Activated CD8-positive, alpha-beta memory T cell treated with anti-CD3 and anti-CD28 coated beads for 1 hour (primary cell): ENCODE measurements around the gene KIAA1549.

Source experiments
- DNase-seq, 2 donors: peaks; one replicate each; pipeline ENCODE4 v3.0.0-alpha.2; 2020; ENCODE audit warnings: low read depth in 1 of 2; ENCODE audit errors: extremely low read depth in 1 of 2

Gene KIAA1549

DNA sequence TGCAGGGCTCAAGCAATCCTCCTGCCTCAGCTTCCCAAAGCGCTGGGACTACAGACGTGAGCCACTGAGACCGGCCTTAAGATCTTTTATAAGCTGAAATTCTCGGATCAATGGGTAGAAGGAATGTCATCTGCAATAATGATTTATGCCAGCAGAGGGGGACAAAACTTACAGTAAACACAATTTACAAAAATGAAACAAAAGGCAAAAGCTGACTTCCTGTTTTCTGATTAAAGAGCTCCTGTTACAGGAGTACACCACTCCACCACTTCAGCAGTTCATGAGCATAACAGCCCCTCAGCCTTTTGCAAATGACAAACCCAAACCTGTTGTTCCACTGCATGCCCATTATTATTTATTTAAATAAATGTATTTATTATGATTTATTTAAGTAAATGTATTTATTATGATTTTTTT, 94.7 kb downstream of the KIAA1549 start:
- DNase-seq = no peak

DNA sequence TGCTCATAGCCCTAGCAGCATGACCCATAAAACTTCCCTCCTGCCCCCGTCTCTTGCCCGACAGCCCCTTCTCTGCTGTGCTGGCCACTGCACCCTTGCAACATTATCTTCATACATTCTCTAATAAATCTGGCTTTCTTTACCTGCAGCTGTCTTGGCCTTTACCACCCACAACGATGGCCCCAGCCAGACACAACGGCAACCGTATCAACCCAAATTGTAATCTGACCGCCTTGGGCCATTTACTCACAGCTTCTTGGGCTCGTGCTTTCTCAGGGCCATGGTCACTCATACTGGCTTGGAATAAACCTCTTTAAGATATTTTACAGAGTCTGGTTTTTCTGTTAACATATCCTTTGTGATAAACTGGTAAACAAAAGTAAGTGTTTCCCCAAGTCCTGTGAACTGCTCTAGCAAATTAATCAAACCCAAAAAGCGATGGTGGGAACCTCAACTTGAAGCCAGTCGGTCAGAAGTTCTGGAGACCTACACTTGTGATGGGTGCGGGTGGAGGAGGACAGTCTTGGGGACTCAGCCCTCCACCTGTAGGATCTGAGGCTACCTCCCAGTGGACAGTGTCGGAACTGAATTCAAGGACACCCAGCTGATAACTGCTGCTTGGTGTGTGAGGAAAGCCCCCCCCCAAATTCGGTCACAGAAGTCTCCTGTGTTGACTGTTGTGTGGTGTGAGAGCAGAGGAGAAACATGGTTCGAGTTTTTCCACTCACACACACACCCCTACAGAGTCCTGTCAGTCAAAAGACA, 95.6 kb downstream of the KIAA1549 start:
- no peak for DNase-seq

DNA sequence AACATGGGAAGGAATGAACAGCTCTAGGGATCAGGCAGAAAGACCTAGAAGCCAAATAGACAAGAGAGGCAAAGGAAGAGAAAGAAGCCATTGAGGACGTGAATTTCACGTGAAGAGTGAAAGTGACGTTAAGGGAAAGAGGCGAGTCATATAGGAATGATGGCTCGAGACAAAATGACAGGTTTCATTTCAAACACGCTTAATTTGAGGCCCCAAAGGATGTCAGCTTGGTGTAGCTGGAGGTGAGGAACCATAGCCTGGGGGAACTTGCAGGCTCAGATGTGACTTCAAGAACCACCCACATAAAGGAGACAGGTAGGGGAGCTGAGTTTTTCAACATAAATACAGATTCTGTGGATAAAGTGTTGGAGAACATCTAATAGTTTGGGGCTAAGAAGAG, 98.9 kb downstream of the KIAA1549 start:
- no peak for DNase-seq

DNA sequence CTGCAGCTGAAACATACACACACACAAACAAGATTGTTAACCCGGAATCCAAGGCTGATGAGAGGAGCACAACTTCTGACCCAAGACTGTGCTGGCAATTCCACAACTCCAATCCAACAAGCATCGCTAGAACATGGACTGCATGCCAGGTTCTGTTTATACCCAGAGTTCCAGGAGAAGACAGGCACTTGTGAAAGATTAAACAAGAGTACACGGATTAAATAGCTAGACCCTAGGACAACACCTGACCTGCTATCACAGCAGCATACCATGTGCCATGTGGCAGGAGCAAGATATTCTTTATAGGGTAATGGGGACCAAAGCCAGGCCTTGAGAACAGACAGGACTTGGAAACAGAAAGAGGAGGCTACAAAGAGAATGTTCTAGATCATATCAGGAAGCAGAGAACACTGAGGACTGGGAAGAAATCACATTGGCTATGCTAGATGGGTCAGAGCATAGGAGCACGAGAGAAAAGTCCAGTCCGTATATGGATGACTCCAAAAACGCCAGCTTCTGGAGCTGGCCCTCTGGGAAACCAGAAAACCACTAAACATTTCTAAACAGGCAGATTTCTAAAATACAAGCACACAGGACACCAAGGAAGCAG, 99.5 kb downstream of the KIAA1549 start:
- no peak for DNase-seq

DNA sequence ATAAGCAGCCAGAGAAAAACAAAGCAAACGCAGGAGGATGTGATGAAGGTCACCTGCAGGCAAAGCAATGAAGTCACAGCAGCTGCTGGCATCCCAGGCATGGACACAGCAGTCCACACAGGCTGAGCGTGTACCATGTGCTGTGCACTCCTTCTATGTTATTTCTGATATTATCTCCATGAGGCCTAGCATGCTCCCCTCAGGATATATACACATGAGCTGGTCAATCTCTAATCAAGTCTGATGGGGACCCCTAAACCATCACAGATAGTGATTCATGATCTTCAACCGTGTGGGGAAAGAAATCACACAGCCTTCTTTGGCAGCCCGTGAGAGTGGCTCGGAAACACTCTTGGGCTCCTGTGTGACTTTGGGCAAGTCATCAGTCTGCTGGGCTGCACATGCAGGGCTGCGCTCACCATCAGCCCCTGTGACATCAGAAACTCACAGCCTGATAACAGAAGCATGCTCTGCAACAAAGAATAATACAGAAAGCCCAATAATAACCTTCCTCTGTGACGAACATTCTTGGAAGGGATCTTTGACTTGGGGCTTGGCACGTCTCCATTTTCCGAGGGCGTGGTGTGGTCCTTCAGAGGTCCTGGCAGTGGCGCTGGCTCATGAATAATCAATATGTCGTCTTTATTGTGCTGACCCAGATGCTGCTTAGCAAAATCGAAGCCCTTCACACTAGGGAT, 100.2 kb downstream of the KIAA1549 start:
- no peak for DNase-seq

DNA sequence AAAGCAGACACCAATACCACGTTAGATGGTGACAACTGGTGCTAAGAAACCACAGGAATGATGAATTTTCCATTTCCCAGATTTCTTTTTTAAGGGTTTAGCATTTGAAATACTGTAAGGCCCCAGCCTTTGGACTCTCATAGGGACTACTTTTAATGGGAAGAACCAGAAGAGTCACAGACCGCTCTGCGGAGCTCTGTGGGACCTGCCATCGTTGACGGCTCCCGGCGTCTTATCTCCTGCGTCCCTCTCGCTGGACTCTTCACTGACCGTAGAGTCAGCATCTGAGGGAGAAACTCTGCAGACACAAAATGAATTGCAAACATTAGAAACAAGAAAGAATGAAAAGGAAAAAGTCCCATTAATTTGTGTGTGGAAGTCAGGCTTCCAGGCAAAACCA, 101.8 kb downstream of the KIAA1549 start:
- no peak for DNase-seq

DNA sequence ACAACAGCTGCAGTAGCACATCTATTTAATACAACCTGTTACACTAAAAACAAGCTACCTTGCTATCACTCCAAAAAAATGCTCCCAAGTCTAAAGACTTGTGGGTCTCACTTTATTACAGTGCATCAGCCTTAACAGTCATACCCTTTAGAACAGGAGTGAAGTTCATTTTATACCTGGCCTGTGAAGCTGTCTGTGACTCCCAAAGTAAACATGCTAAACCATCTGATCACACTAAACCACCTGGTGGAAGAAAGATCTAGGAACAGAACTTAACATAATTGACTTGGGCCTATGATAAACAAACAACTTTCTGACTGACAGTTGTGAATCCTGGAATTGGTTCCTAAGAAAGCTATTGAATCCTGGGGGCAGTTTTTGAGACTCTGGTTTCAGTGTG, 102.3 kb downstream of the KIAA1549 start:
- DNase-seq = no peak

DNA sequence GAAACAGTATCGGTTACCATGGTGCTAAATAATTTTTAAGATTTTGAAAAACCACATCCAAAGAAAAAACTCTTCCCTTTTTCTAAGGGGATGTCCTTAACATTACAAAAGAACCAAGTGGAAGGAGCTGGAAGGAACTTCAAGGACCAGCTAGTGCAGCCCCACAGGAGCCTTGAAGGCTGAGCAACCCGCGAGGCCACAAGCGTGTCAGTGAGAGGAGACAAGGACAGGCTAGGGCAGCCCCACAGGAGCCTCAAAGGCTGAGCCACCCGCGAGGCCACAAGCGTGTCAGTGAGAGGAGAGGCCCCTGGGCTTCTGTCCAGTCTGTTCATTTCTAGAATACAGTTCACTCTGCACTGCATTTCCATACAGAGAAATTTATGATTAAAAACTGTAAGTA, 103.1 kb downstream of the KIAA1549 start:
- DNase-seq = no peak

DNA sequence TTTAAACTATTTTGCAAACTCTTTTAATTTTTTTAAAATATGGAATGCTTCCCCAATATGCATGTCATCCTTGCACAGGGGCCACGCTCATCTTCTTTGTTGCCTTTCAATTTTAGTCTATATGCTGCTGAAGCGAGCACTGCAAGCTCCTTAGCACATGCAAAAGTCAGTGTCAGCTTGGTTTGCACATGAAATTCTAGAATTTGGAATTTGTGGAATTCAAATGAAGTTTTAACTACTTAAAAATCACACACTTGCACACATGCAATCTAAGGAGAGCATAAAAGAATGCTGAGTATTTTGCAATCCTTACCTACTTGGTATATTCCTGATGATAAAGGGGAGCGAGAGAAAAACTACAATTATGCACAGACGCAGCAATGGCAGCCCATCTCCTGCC, 104.9 kb downstream of the KIAA1549 start:
- DNase-seq = no peak

DNA sequence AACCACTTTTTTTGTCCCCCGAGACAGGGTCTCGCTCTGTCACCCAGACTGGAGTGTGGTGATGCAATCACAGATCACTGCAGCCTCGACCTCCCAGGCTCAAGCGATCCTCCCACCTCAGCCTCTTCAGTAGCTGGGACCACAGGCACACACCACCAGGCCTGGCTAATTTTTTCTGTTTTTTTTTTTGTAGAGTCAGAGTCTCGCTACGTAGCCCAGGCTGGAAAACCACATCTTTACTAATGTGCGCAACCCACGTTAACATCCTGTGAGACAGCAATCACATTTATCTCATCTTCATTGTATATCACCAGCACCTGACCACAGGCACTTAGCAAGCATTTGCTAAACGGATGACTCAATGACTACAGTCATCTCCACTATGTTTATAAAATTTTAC, 105.4 kb downstream of the KIAA1549 start:
- DNase-seq = peak; percentile 26 to 43

DNA sequence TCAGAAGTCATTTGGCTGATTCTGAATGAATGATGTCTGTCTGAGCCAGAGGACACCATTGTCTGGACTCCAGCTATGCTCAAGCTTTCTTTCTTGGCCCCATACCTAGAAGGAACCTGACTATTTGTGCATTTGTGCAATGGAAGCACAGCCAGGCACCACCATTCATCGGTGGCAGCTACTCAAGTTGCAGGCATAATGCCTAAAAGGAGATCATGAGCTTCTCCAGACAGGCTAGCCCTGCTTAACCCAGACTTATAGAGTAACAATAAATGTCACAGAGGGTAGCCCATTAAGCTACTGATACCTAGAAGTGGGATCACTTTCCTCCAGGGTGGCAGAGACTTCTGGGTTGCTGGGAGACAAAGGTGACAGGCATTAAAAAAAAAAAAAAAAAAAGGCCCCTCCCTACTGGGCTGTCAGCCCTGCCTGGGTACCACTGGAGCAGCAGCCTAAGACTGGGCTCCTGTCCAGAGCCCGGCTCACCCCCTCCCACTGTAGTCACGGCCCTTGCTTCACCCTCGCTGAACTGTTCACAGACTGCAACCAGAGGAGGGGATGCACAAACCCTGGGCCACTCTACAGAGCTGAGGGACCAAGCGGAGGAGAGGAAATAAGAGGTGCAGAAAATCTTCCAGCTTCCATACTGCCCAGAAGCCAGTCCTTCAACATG, 107.8 kb downstream of the KIAA1549 start:
- DNase-seq = no peak

DNA sequence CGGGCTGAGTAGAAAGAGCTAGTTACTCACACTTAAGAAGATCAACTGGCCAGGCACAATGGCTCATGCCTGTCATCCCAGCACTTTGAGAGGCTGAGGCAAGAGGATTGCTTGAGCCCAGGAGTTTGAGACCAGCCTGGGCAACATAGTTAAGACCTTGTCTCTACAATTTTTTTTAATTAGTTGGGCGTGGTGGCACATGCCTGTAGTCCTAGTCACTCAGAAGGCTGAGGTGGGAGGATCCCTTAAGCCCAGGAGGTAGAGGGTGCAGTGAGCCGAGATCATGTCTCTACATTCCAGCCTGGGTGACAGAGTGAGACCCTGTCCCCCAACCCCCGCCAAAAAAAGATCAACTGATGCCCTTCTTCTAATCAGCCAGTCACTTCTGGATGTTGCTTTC, 108.6 kb downstream of the KIAA1549 start:
- DNase-seq = no peak

DNA sequence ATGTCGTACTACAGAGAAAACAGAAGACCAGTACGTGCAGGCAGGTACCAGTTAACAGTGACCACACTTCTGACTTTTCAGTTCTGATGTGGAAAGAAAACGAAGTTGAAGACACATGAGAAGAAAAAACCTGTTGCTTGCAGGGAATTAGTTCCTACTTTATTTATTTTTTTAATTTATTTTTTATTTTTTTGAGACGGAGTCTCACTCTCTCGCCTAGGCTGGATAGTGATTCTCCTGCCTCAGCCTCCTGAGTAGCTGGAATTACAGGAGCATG, 109.4 kb downstream of the KIAA1549 start:
- no peak for DNase-seq

DNA sequence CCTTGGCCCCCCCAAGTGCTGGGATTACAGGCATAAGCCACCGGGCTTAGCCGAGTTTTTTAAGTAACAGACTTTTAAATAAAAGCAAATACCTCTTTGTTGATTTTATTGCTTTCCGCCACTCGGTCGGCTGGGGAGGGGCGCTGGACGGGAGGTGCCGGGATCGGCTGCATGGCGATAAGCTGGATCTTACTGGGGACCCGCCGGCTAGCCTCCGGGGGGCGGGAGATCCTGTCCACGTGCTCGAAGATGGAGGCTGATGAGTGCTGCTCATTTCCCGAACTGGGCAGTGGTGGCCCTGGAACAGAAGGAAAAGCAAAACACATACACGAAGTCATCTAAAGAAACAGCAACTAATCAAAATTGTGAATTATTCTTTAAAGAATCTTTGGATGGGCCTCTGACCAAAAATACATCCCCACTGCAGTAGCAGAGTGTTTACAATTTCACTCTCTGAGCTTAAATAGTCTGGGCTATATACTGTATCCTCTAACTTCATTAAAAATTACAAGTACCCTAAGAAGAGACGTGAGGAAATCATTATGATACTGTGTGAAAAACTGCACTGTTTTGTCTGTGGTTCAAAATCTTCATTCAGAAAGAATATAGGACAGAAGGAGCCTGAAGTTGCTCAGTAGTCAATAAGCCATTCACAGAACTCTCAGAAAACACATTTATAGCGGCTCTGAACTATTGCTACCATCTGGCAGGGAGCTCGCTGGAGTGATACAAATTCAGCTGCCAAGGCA, 110.0 kb downstream of the KIAA1549 start:
- DNase-seq = no peak

DNA sequence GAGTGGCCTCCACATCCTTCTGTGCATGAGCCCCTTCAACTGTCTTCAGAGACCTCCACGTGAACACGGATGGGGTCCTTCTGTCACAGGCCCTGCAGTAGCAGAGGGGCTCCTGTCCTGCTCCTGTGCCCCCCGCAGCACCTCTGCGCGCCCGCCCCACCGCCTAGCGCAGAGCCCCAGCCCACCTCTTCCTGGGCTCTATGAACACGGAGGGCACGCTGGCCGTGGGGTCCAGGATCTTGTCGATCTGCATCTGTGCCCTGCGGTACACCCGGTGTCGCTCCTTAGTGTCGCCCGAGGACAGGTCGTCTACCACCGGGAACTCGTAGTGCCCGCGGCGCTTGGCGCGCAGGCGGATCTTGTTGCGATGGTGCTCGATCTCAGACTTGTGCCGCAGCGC, 111.8 kb downstream of the KIAA1549 start:
- no peak for DNase-seq

DNA sequence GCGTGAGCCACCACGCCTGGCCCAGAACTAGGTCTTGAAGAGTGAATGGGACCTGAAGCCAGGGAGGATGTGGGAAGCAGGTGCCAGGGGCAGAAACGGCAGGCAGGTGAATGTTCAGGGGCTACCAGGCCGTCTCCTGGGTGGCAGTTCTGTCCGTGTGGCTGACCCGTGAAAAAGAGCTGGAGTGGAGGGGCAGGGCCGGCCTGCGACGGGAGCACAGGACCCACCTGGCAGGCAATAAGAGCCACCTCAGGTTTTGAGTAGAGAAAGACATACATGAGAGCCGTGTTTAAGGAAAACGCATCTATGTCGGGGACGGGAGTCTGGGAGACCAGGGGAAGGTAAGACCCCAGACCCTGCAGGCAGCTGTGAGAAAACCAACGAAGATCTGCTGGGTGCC, 112.5 kb downstream of the KIAA1549 start:
- no peak for DNase-seq

DNA sequence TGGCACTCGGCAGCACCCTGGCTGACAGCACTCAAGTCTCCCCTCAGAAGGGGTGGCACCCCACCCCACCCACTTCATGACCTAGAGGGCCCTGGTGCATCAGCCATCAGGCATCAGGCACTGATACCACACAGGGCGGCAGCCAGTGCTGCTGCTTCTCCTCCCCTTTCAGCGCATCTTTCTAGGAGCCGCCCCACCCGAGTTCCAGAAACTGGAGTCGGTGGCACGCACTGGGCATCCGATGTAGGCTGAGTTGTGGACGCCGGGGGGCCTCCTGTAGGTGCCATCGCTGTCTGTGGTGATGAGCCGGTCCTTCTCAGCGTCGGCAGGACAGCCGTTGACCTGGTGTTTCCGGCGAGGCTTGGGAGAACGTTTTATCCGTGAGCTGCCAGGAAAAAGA, 113.4 kb downstream of the KIAA1549 start:
- DNase-seq = no peak

DNA sequence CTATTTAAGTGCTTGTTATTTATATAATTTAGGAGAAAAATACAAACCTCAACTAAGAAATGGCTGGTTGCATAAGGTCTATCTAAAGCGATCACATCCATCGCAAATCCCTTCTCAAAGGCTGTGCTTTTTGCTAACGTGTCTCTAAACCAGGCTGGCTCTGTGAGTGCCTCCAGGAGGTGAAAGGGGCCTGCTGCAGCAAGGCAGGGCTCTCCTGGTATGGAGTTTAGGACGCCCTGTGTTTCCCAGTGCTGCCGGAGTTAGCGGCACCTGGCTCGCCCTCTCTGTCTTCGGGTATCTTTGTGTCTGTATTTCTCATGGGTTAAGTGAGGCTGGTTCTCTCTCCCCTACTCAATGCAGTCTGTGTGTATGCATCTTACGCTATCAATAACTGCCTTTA, 114.8 kb downstream of the KIAA1549 start:
- DNase-seq = no peak

DNA sequence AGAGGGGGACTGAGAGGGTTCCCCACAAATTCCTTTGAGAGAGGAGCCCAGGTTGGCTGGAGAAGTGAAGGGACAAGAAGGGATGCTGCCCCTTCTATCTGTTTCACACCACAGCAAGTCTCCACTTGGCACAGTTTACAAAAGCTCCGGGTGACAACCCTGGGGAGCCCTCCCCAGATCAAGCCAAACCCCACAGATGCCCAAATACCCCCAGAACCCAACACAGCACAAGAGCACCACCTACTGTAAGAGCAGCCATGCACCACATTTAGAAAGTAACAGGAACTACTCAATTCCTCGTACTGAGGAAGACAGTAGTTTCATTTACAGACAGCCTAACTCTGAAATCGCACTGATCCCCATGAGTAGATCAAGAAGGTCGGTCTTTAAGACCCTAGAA, 115.3 kb downstream of the KIAA1549 start:
- no peak for DNase-seq

DNA sequence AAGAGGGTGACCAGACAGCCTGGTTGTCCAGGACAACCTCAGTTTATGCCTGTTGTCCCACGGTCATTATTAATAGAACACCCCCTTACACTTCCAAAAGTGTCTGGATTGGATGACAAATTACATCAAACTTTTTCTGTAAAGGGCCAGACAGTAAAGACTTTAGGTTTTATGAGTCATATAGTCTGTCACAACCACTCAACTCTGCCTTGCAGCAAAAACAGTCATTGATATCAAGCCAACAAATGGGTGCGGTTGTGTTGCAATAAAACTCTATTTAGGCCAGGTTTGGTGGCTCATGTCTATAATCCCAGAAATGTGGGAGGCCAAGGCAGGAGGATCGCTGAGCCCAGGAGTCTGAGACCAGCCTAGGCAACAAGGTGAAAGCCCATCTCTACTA, 116.5 kb downstream of the KIAA1549 start:
- DNase-seq = no peak

DNA sequence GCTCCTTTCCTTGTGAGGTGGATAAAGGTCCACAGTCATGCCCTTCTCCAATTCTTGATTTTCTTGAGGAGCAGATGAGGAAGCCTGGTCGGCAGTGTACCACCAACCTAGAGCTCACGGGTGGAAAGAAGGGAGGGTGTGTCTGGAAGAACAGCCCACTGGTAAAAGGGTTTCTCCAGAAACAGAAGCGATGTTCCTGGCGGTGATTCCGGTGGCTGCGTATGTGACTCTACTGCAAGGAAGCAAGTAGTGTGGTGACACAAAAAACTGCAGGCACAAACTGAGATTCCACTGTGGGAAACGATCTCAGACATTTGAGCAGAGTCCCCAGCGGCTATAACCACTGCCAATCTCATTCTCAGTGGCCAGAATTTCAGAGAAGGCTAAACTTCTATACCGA, 117.3 kb downstream of the KIAA1549 start:
- no peak for DNase-seq
